Measurements from ENCODE around the gene WASF2. TPM values are rescaled to one million over a fixed set of nuclear protein-coding genes. Genes with fewer than 3 reads are reported as not detected.
A peak's percentile ranks its signal among the peaks of the same experiment; 100 is the strongest.
"Not testable (repeated sequence)": the region's sequence is repeated elsewhere in the genome, so short reads cannot be mapped to it uniquely, and the experiment has no call there.

The WASF2 gene
- total RNA-seq, 1 donor from 2014 or later: 40.3 TPM

DNA sequence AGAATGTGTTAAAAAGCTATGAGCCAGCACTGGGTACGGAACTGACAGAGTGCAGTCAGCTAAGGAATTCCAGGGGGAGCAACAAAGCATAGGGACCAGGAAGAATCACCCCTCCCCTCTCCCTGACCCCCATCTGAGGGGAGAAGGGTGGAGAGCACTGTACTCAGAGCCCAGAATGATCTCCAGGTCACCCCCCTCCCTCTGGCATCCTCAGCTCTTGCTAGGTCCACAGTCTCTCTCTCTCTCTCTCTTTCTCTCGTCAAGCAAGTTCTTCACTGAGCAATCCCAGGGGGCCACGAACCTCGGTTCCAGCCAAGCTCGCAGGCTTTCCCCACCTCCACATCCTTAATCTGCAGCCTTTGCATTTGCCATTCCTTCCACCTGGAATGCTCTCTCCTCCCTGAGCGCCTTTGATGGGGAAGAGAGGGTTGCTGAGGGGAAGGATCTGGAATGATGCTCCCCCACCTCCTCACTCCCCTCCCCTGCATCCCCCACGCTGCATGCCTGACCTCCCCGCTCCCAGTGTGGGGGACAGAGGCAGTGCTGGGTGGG lies 6.7 kb upstream of the WASF2 start:
- DNase-seq: peak; percentile 74

GRCh38 chr1:27492796-27493195 lies 2.8 kb upstream of the WASF2 start:
- DNase-seq: no peak

DNA sequence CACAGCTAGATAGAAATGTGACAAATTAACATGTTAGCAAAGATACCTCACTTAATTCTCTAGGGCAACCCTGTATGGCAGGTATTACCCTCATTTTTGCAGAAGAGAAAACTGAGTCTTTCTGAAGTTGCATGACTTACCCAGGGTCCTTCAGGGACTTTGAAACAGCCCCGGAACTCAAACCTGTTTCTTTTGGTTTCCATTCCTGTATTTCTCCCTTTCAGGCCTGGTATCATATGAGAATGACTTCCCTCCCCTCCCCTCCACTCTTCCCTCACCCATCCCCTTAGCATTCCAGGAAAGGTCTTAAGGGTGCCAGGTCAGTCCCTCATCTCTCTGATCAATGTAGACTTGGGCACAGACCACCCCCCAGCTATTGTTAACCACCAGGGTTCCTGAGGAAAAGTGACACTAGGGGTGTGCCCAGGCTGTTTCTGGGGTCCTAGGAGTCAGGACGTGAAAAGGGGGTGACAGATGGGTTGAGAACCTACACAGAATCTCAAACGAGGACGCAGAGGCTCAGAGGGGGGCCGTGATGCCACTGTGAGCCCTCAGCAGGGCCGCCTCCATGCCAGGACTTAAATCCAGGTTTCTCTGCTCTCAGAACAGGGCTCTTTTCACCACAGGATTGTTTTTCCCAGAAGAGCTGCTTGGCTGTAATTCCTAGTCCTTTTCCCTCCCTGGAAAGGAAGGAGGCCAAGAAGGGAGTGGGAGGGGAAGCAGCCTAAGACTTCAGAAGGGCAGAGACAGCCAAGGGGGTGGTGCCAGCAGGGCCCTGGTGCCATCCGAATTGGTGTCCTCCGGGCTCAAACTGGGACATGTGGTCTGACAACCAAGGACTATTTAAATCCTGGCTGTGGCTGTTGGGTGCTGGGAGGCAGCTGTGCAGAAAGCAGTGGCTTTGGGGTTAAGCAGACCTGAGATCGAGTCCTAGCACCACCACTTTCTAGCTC lies 2.1 kb upstream of the WASF2 start:
- peak; percentile 74 for DNase-seq

DNA sequence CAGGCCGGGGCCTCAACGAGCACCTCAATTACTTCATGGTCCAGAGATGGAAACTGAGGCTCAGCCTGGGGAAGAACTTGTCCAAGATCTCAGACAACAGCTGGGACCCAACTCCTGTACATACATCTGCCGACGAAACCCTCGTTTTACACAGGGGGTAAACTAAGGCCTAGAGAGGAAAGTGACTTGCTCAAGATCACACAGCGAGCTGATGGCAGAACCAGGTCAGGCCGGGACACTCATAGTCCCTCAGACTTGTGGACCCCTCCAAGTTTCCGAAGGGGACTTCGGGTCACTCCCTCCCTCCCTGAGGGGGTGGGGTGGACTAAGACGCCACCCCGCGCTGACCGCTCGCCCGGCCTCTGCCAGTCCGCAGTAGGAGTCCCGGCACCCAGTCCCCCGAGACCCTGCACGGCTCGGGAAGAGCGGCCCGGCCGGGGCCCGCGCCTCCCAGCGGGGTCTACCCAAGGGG lies 430 bp downstream of the WASF2 start:
- DNase-seq: peak; percentile 64

- DNase-seq: peak; percentile 66
These were observed 1.7 kb downstream of the WASF2 start for GRCh38 chr1:27487966-27488884.

- DNase-seq: no peak
These were observed 4.6 kb downstream of the WASF2 start for GRCh38 chr1:27485363-27485762.

- no peak for DNase-seq
These were observed 6.3 kb downstream of the WASF2 start for GRCh38 chr1:27483659-27484058.

GRCh38 chr1:27481994-27482620 lies 7.9 kb downstream of the WASF2 start:
- no peak for DNase-seq

DNA sequence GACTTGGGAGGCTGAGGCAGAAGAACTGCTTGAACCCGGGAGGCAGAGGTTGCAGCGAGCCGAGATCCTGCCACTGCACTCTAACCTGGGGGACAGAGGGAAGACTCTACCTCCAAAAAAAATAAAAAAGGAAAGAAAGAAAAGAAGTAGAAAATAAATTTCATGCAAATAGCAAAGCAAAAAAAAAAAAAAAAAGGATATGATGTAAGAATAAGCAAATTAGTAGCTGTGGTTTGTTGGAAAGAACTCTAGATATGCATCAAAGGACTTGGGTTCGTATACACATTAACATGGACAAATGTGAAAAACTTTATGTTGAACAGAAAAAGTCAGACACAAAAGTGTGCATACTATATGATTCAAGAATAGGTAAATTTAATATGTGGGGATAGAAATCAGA lies 11.9 kb downstream of the WASF2 start:
- DNase-seq: no peak

DNA sequence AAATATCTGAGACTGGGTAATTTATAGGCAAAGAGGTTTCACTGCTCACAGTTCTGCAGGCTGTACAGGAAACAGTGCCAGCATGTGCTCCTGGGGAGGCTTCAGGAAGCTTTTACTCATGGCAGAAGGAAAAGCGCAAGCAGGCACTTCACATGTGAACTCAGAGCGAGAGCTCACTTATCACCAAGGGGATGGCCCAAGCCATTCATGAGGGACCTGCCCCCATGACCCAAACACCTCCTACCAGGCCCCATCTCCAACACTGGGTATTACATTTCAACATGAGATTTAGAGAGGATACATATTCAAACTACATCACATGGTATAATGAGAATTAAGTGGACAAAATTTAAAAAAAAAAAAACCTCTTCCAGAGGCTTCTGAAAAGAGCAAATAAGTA lies 13.7 kb downstream of the WASF2 start:
- DNase-seq: no peak

- DNase-seq: no peak
These were observed 14.2 kb downstream of the WASF2 start for GRCh38 chr1:27475720-27476119.

DNA sequence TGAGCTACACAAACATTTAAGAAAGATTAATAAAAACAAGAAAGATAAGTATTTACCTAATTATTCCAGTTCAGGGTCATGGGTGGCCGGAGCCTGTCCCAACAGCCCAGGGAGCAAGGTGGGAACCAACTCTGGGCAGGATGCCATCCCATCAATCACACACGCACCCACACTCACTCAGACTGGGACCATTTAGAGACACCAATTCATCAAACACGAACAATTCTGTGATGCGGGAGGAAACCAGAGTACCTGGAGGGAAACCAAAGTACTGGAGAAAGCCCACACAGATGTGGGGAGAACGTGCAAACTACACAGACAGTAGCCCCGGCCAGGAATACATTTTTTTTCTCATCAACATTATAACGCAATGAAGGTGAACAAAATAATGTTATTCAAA lies 16.2 kb downstream of the WASF2 start:
- no peak for DNase-seq

DNA sequence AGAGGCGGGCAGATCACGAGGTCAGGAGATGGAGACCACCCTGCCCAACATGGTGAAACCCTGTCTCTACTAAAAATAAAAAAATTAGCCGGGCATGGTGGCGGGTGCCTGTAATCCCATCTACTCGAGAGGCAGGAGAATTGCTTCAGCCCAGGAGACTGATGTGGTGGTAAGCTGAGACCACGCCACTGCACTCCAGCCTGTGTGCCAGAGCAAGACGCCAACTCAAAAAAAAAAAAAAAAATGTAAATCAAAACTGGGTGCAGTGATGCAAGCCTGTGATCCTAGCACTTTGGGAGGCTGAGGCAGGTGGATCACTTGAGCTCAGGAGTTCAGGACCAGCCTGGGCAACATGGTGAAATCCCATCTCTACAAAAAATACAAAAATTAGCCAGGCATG lies 17.9 kb downstream of the WASF2 start:
- DNase-seq: not testable (repeated sequence)

GRCh38 chr1:27471477-27471876 lies 18.5 kb downstream of the WASF2 start:
- DNase-seq: no peak

GRCh38 chr1:27469334-27469733 lies 20.6 kb downstream of the WASF2 start:
- no peak for DNase-seq

GRCh38 chr1:27468378-27468777 lies 21.6 kb downstream of the WASF2 start:
- DNase-seq: not testable (repeated sequence)

DNA sequence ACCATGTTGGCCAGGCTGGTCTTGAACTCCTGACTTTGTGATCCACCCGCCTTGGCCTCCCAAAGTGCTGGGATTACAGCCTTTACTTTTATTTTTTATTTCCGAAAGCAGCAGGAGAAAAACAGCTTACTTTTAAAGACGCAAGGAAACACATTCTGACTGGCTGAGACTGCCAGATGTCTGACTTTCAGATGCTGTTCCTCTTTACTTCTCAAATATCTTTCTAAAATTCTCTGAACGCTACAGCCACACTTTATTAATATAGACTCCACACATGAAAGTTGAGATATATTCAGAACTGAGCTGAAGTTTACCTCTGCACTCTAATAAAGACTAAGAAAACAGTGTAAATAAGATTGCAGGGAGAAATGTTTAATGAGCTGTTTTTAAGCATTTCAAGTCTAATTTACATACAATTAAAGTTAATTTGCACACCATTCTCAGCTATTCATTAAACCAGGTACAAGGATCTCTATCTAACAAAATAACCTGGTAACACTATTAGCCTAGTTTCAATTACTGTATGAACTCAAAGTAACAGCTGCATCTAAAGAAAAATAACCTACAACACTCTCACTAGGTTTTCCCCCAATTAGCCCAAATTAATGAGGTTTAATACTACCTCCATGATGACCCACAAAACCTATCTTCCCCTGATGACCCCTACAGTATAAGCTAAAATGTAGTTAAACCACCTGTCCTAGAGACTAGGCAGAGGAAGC lies 24.9 kb downstream of the WASF2 start:
- DNase-seq: no peak

DNA sequence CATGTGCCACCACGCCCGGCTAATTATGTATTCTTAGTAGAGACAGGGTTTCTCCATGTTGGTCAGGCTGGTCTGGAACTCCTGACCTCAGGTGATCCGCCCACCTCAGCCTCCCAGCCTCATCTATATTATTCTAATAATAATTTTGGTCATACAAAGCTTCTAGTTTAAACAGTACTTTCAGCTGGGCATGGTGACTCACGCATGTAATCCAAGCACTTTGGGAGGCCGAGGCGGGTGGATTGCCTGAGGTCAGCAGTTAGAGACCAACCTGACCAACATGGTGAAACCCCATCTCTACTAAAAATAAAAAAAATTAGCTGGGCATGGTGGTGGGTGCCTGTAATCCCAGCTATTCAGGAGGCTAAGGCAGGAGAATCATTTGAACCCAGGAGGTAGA lies 26.1 kb downstream of the WASF2 start:
- DNase-seq: not testable (repeated sequence)

- DNase-seq: not testable (repeated sequence)
These were observed 31.4 kb downstream of the WASF2 start for GRCh38 chr1:27458521-27458920.

DNA sequence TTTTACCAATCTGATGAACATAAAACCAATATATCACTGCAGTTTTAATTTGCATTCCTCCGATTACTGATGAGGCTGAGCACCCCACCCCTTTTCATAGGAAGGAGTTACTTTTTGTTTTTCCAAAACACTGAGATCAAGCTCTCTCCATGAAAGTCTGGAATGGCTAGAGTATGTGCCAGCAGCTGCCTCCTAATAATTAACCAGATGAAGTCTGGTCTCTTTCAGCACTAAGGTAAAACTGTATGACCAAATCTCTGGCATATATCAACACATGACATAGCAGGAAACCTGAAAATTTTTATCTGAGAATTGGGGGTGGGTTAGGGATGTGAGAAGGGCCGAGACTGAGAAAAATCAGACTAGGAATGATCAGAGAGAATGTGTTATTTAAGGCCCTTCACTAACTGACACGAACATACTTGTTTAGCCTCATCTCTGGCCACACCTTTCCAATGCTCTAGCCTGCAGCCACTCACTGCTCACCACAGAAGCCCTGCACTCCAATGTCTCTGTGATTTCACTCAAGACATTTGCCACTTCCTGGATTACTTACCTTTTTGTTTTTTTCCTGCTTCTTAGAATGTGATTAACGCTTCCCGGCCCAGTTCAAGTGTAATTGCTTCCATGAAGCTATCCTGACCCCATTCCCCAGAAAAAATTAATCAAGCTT lies 34.7 kb downstream of the WASF2 start:
- no peak for DNase-seq

DNA sequence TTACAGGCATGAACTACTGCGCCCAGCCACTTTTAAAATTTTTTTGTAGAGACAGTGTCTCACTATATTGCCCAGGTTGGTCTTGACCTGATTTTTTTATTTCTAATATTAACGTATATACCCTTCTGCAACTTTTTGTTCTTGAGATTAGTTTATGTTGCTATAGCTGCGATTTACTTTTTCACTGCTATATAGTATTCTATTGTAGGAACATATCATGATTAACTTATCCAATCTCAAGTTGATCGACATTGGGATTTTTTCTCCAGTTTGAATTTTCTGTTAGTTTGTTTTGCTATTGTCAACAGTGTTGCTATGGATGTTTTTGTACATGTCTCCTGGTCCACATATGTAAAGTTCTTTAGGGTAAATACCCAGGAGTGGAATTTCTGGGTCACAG lies 35.4 kb downstream of the WASF2 start:
- no peak for DNase-seq

All from tongue (tissue), 2 donors.